WTC11 (cell line): ENCODE results near the gene PRIM2.
"Not testable (repeated sequence)": the region's sequence is repeated elsewhere in the genome, so short reads cannot be mapped to it uniquely, and the experiment has no call there.

Experiments used
- ETV6 ChIP-seq: sonication (generic); formaldehyde crosslinking; IDR thresholded peaks from 2 replicates; pipeline ENCODE4 v1.8.1; 2022; ENCODE audit warnings: mild to moderate bottlenecking, missing genetic modification reagents
- NR1H2 ChIP-seq: sonication (generic); formaldehyde crosslinking; IDR thresholded peaks from 2 replicates; pipeline ENCODE4 v1.9.0; 2021; ENCODE audit warnings: mild to moderate bottlenecking, moderate library complexity, missing genetic modification reagents
- SMAD3 ChIP-seq: sonication (generic); formaldehyde crosslinking; IDR thresholded peaks from 2 replicates; pipeline ENCODE4 v1.8.0; 2022; ENCODE audit warnings: missing genetic modification reagents, mild to moderate bottlenecking, borderline replicate concordance
- ZBTB21 ChIP-seq: sonication (generic); formaldehyde crosslinking; IDR thresholded peaks from 2 replicates; pipeline ENCODE4 v1.8.1; 2023; ENCODE audit warnings: mild to moderate bottlenecking, missing genetic modification reagents, borderline replicate concordance
- TF ChIP-seq, protein P1 (sequence below): fragments of 200-600 bp; IDR thresholded peaks from 2 replicates; pipeline ENCODE4 v1.8.0; 2022; ENCODE audit warnings: antibody characterized with exemption

DNA sequence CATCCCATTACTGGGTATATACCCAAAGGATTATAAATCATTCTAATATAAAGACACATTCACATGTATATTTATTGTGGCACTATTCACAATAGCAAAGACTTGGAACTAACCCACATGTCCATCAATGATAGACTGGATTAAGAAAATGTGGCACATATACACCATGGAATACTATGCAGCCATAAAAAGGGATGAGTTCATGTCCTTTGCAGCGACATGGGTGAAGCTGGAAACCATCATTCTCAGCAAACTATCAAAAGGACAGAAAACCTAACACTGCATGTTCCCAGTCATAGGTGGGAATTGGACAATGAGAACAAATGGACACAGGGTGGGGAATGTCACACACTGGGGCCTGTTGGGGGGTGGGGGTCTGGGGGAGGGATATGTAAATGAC lies 24.0 kb upstream of the PRIM2 start:
- TF ChIP-seq, protein P1, sequence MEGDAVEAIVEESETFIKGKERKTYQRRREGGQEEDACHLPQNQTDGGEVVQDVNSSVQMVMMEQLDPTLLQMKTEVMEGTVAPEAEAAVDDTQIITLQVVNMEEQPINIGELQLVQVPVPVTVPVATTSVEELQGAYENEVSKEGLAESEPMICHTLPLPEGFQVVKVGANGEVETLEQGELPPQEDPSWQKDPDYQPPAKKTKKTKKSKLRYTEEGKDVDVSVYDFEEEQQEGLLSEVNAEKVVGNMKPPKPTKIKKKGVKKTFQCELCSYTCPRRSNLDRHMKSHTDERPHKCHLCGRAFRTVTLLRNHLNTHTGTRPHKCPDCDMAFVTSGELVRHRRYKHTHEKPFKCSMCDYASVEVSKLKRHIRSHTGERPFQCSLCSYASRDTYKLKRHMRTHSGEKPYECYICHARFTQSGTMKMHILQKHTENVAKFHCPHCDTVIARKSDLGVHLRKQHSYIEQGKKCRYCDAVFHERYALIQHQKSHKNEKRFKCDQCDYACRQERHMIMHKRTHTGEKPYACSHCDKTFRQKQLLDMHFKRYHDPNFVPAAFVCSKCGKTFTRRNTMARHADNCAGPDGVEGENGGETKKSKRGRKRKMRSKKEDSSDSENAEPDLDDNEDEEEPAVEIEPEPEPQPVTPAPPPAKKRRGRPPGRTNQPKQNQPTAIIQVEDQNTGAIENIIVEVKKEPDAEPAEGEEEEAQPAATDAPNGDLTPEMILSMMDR: not testable (repeated sequence)
- not testable (repeated sequence) for TF ChIP-seq ZBTB21, ETV6, SMAD3, NR1H2 (CRISPR knock-in tag)
